ENCODE results near the gene PDLIM7. TPM values are rescaled to one million over a fixed set of nuclear protein-coding genes. Genes with fewer than 3 reads are reported as not detected.

Gene PDLIM7
- total RNA-seq, 2 experiments from 2014 or later = 62.5 to 67.3 TPM

GRCh38 chr5:177450667-177451424 is 46.6 kb downstream of the PDLIM7 start:
- Mint-ChIP-seq H3K27me3 (ENCODE audit: low read depth) (peaks cover 9% of the 10 kb centered on the region), H3K36me3 (ENCODE audit: low read depth) (peaks cover 2% of the 10 kb centered on the region), H3K4me3 (no peak overlapping the region), H3K9me3 (ENCODE audit: insufficient read depth) (no peaks in the 10 kb centered on the region), H3K27ac (no peak overlapping the region), H3K4me1 (ENCODE audit: low read depth) (peaks cover 34% of the 10 kb centered on the region)
- POLR2A ChIA-PET = interaction anchor here (0.8 to 19.4 kb wide), 2 partner anchors 14 to 21 kb away, joined by 3 to 245 read pairs; partner anchors contain the start of gene GRK6
- ATAC-seq (no peak), DNase-seq (no peak)
- CTCF ChIA-PET = interaction anchor here (1.1 to 9.0 kb wide), 5 partner anchors 22 to 60 kb away, joined by 5 to 337 read pairs (median 175); partner anchors contain the start of genes GRK6 and PFN3

- Mint-ChIP-seq H3K9me3 (ENCODE audit: insufficient read depth) (no peaks in the 10 kb centered on the region), H3K27ac (no peak overlapping the region), H3K4me1 (ENCODE audit: low read depth) (peaks cover 49% of the 10 kb centered on the region), H3K27me3 (ENCODE audit: low read depth) (peaks cover 9% of the 10 kb centered on the region), H3K4me3 (no peak overlapping the region), H3K36me3 (ENCODE audit: low read depth) (peaks cover 2% of the 10 kb centered on the region)
- no peak for ATAC-seq
- ChIA-PET CTCF (interaction anchor here (1.4 to 9.0 kb wide), 5 partner anchors 8 to 59 kb away, joined by 4 to 177 read pairs (median 6); no protein-coding TSS in a partner anchor), POLR2A (interaction anchor here (1.1 to 19.4 kb wide), 4 partner anchors 19 to 89 kb away, joined by 4 to 245 read pairs (median 16); partner anchors contain the start of gene GRK6)
- no peak for DNase-seq
These were observed 48.0 kb downstream of the PDLIM7 start for GRCh38 chr5:177449140-177450061.

GRCh38 chr5:177448244-177448950 is 49.0 kb downstream of the PDLIM7 start:
- Mint-ChIP-seq H3K4me3 (peak overlapping the region; percentile 70), H3K27me3 (ENCODE audit: low read depth) (peaks cover 9% of the 10 kb centered on the region), H3K27ac (peak overlapping the region; percentile 58), H3K36me3 (ENCODE audit: low read depth) (peaks cover 2% of the 10 kb centered on the region), H3K4me1 (ENCODE audit: low read depth) (peaks cover 48% of the 10 kb centered on the region), H3K9me3 (ENCODE audit: insufficient read depth) (no peaks in the 10 kb centered on the region)
- ATAC-seq = no peak
- CTCF ChIA-PET = interaction anchor here (1.1 to 9.0 kb wide), 9 partner anchors 9 to 79 kb away, joined by 3 to 177 read pairs (median 6); no protein-coding TSS in a partner anchor
- DNase-seq = no peak
- POLR2A ChIA-PET = interaction anchor here (1.0 to 19.4 kb wide), 6 partner anchors 8 to 135 kb away, joined by 3 to 245 read pairs (median 6); partner anchors contain the start of gene GRK6

GRCh38 chr5:177447611-177448243 is 49.7 kb downstream of the PDLIM7 start:
- Mint-ChIP-seq H3K4me3 (peak overlapping the region; percentile 70), H3K27me3 (ENCODE audit: low read depth) (peaks cover 6% of the 10 kb centered on the region), H3K36me3 (ENCODE audit: low read depth) (peaks cover 6% of the 10 kb centered on the region), H3K9me3 (ENCODE audit: insufficient read depth) (no peaks in the 10 kb centered on the region), H3K4me1 (ENCODE audit: low read depth) (peaks cover 43% of the 10 kb centered on the region), H3K27ac (peak overlapping the region; percentile 52)
- no peak for DNase-seq
- ChIA-PET CTCF (interaction anchor here (0.7 to 9.0 kb wide), 10 partner anchors 9 to 79 kb away, joined by 3 to 177 read pairs (median 6); no protein-coding TSS in a partner anchor), POLR2A (interaction anchor here (0.8 to 19.4 kb wide), 10 partner anchors 7 to 135 kb away, joined by 3 to 245 read pairs (median 6); partner anchors contain the start of gene GRK6)
- no peak for ATAC-seq

- ChIA-PET CTCF (interaction anchor here (0.7 to 9.0 kb wide), 10 partner anchors 8 to 57 kb away, joined by 3 to 177 read pairs (median 6); no protein-coding TSS in a partner anchor), POLR2A (interaction anchor here (0.8 to 19.4 kb wide), 9 partner anchors 7 to 134 kb away, joined by 3 to 245 read pairs (median 6); partner anchors contain the start of gene GRK6)
- peaks cover 46% of the 10 kb centered on the region for H3K4me1 Mint-ChIP-seq (ENCODE audit: low read depth)
- H3K27me3 Mint-ChIP-seq (ENCODE audit: low read depth) = peaks cover 6% of the 10 kb centered on the region
- peaks cover 12% of the 10 kb centered on the region for H3K36me3 Mint-ChIP-seq (ENCODE audit: low read depth)
- ATAC-seq (peak; percentile 49), DNase-seq (peak; percentile 81)
- peak overlapping the region; percentile 70 for H3K4me3 Mint-ChIP-seq
- H3K9me3 Mint-ChIP-seq (ENCODE audit: insufficient read depth) = no peaks in the 10 kb centered on the region
- no peak overlapping the region for H3K27ac Mint-ChIP-seq
These were observed 50.3 kb downstream of the PDLIM7 start for GRCh38 chr5:177447066-177447610.

GRCh38 chr5:177446200-177447065 is 51.0 kb downstream of the PDLIM7 start, which contains the start of gene PRR7:
Gene PRR7 (plus strand): TSS chr5:177446814. CDS start chr5:177455068, 8,254 bp downstream.
- H3K36me3 Mint-ChIP-seq (ENCODE audit: low read depth) = peaks cover 17% of the 10 kb centered on the region
- CTCF ChIA-PET = interaction anchor here (0.7 to 9.0 kb wide), 12 partner anchors 8 to 137 kb away, joined by 3 to 177 read pairs (median 5); no protein-coding TSS in a partner anchor
- POLR2A ChIA-PET = interaction anchor here (0.6 to 19.4 kb wide), 13 partner anchors 8 to 140 kb away, joined by 3 to 245 read pairs (median 6); partner anchors contain the start of gene GRK6

GRCh38 chr5:177445917-177446199 is 51.5 kb downstream of the PDLIM7 start:
- H3K4me1 Mint-ChIP-seq (ENCODE audit: low read depth) = peaks cover 43% of the 10 kb centered on the region
- DNase-seq = no peak
- CTCF ChIA-PET = interaction anchor here (1.2 to 9.0 kb wide), 10 partner anchors 9 to 136 kb away, joined by 3 to 177 read pairs (median 16); no protein-coding TSS in a partner anchor

More at GRCh38 chr5:177446200-177447065, 51.0 kb downstream of the PDLIM7 start, which contains the start of gene PRR7:
- ATAC-seq (peak; percentile 74), DNase-seq (peak; percentile 79)
- Mint-ChIP-seq H3K4me3 (peak within 1 kb of the TSS; percentile 70), H3K27ac (peak within 1 kb of the TSS; percentile 65), H3K9me3 (ENCODE audit: insufficient read depth) (no peaks in the 10 kb centered on the region), H3K4me1 (ENCODE audit: low read depth) (peaks cover 43% of the 10 kb centered on the region), H3K27me3 (ENCODE audit: low read depth) (peaks cover 6% of the 10 kb centered on the region)

GRCh38 chr5:177445052-177445916 is 52.1 kb downstream of the PDLIM7 start:
- Mint-ChIP-seq H3K36me3 (ENCODE audit: low read depth) (peaks cover 22% of the 10 kb centered on the region), H3K9me3 (ENCODE audit: insufficient read depth) (no peaks in the 10 kb centered on the region), H3K27ac (peak overlapping the region; percentile 65), H3K4me1 (ENCODE audit: low read depth) (peaks cover 46% of the 10 kb centered on the region), H3K4me3 (peak overlapping the region; percentile 60), H3K27me3 (ENCODE audit: low read depth) (peaks cover 6% of the 10 kb centered on the region)
- ATAC-seq (no peak), DNase-seq (no peak)
- ChIA-PET POLR2A (interaction anchor here (0.6 to 19.4 kb wide), 13 partner anchors 10 to 139 kb away, joined by 3 to 245 read pairs (median 4); partner anchors contain the start of gene GRK6), CTCF (interaction anchor here (1.2 to 9.0 kb wide), 10 partner anchors 8 to 136 kb away, joined by 3 to 177 read pairs (median 16); no protein-coding TSS in a partner anchor)

More at GRCh38 chr5:177445917-177446199, 51.5 kb downstream of the PDLIM7 start:
- H3K36me3 Mint-ChIP-seq (ENCODE audit: low read depth) = peaks cover 19% of the 10 kb centered on the region
- H3K27me3 Mint-ChIP-seq (ENCODE audit: low read depth) = peaks cover 6% of the 10 kb centered on the region
- POLR2A ChIA-PET = interaction anchor here (0.6 to 19.4 kb wide), 11 partner anchors 8 to 140 kb away, joined by 3 to 245 read pairs (median 5); partner anchors contain the start of gene GRK6
- no peak for ATAC-seq
- H3K27ac Mint-ChIP-seq = peak overlapping the region; percentile 65
- H3K4me3 Mint-ChIP-seq = peak overlapping the region; percentile 60
- no peaks in the 10 kb centered on the region for H3K9me3 Mint-ChIP-seq (ENCODE audit: insufficient read depth)
